NCI-H2196 (cell line): ENCODE data around the gene NCAPD2.
"Not testable (repeated sequence)": the region's sequence is repeated elsewhere in the genome, so short reads cannot be mapped to it uniquely, and the experiment has no call there.

Experiments used
- DNase-seq: peaks from one replicate; lab custom pipeline; 2025; ENCODE audit not compliant: unreplicated experiment; lab: John Stamatoyannopoulos, UW

The NCAPD2 gene

GRCh38 chr12:6463216-6463615, 30.7 kb upstream of the NCAPD2 start:
- no peak for DNase-seq

DNA sequence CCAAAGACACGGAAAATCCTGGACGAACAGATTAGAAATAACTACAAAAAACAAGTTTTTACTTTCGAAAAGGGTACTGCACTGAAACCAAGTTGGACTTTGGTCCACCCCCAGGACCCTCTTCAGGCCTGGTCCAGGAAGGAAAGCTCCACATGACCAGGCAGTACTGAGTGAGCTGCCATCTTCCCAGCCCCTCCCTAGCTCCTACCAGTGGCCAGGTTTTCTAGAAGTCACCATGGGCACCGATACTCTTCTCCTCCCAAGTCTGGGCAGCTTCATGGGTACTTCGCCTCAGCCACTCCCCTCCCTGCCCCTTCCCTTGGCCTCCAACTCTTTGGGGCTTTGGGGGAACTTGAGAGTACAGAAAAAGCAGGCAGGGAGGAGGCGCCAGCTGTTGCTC, 30.0 kb upstream of the NCAPD2 start:
- no peak for DNase-seq

DNA sequence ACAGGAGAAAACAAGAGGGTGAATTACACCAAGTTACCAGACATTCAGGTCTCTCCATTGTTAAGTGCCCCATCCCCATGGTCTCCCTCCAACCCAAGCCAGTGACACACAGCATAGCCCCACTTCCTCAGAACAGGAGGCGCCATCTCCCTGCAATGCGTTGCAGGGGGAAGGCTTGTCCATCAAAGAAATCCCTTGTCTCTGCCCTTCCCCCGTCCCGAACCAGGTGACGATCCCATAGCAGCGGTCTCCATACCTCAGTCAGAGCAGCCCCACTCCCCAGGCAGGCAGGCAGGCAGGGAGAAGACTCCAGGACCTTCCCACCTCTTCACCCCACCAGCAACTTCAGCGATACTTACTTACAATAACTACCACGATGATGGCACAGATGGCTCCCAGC, 29.4 kb upstream of the NCAPD2 start:
- DNase-seq, result no peak

DNA sequence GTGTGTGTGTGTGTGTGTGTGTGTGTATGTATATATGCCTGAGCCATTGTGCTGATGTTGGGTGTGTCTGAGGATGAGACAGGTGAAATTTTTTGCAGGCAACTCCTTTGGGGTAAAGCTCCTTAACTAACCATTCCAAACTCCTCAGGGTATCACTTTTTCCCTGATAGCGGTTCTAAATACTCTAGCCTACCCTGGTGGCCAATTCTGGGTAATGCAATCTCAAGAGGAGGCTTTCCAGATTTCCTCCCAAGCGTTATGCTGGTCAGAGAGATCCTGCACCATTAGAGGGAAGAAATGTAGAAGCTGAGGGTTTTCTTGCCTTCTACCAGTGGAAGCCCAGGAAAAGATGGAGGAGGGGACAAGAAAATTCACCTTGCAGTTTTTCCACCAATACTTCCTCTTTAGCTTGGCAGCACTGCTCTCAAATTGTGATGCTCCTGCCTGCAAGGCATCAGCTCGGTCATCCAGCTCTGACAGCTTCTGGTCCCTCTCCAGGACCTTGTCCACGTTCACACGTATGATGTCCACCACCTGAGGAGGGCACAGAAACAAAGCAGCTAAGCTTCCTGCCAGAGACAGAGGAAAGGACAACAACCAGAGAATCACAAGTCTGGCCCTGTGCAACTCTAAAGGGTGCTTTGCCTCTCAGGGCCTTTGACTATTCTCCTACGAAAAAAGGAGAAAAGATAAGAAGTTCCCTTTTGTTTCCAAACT, 28.3 kb upstream of the NCAPD2 start:
- peak; percentile 49 for DNase-seq

DNA sequence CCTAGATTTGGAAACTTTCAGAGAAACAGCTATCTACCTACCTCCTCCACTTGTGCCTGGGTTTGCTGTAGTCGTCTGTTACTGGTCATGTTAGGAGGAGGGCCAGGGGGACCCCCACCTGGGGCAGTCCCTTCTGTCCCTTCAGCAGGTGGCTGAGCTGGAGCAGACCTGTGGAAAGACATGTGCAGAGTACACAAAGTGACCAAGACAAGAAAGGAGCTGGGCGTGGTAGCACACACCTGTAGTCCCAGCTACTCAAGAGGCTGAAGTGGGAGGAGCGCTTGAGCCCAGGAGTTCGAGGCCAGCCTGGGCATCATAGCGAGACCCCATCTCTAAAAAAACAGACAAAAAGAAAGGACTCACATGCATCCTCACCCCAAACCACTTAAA, 27.7 kb upstream of the NCAPD2 start:
- DNase-seq, result no peak

DNA sequence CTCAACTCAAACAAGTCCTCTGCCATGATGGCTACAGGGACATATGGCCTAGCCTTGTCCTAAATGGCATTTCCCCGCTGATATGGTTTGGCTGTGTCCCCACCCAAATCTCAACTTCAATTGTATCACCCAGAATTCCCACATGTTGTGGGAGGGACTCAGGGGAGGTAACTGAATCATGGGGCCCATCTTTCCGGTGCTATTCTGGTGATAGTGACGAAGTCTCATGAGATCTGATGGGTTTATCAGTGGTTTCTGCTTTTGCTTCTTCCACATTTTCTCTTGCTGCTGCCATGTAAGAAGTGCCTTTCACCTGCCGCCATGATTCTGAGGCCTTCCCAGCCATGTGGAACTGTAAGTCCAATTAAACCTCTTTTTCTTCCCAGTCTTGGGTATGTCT, 27.2 kb upstream of the NCAPD2 start:
- not testable (repeated sequence) for DNase-seq

DNA sequence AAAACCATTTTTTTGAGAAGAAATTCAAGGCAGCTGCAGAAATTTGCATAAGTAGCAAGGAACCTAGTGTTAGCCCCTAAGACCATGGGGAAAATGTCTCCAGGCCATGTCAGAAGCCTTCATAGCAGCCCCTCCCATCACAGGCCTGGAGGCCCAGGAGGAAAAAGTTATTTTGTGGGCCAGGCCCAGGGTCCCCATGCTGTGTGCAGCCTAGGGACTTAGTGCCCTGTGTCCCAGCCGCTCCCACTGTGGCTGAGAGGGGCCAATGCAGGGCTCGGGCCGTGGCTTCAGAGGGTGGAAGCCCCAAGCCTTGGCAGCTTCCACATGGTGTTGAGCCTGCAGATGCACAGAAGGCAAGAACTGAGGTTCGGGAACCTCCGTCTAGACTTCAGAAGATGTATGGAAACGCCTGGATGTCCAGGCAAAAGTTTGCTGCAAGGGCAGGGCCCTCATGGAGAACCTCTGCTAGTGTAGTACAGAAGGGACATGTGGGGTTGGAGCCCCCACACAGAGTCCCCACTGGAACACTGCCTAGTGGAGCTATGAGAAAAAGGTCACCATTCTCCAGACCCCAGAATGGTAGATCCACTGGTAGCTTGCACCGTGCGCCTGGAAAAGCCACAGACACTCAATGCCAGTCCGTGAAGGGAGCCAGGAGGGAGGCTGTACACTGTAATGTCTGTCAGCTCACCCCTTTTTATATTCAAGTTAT, 26.2 kb upstream of the NCAPD2 start:
- DNase-seq, result not testable (repeated sequence)

GRCh38 chr12:6468283-6468575, 25.7 kb upstream of the NCAPD2 start:
- DNase-seq, result no peak

DNA sequence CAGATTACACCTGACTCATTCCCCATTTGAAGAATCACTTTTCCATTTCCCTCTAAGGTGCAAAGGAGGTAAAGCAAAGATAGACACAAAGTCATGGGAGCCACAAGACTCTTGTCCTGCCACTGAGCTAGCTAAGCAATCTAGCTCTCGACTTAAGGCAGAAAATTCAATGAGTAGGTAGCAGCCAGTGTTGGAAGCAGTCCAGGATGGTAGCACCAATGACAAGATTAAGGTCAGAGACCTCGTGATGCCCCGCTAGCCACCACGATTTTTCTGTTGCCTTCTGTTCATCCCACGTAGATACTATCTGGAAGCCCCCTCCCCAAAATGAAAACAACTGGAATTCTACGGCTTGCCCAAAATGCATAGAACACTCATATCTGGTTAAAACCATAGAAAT, 24.8 kb upstream of the NCAPD2 start:
- DNase-seq, result no peak

- no peak for DNase-seq
These were observed 24.1 kb upstream of the NCAPD2 start for GRCh38 chr12:6469609-6470374.

DNA sequence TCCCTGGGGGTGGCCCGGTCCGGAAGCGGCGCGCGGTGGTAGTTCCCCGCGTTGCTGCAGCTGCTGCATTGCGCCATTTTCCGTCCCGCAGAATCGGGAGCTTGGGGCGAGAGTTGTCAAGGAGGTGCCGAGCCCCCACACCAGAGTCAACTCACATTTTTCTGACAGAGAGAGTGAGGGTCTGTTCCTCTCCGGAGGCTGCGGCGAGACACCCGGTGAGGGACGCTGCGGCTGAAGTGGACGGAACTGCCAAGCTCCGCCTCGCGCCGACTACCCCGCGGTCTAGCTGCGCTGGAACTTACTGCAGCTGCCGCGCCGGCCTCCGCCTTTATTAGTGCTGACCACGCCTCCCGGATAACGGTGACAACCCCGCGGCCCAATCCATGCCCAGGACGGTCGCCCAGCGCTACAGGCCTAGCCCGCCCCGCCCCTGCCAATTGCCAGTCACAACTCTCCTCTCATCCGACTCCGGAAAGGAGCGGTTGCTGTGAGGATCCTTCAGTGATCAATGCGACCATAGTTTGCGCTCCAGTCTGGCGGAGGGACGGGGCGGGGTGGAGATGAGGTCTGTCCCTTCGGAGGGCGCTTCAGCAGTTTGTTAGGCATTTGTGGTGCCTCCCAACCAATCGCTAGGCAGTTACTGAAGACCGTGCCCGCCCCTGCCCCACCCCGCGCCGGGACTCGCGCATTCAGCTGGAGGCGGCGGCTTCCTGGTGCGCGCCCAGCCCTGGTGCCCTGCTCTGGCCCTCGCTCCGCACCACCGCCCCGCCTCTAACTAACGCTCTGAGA, 23.3 kb upstream of the NCAPD2 start, which contains the start of gene VAMP1:
Gene VAMP1, minus strand, starts transcription at position 303 of the 789 bp plus-strand sequence. Its CDS starts 146 bp downstream, at position 157.
- peak; percentile 87 for DNase-seq

DNA sequence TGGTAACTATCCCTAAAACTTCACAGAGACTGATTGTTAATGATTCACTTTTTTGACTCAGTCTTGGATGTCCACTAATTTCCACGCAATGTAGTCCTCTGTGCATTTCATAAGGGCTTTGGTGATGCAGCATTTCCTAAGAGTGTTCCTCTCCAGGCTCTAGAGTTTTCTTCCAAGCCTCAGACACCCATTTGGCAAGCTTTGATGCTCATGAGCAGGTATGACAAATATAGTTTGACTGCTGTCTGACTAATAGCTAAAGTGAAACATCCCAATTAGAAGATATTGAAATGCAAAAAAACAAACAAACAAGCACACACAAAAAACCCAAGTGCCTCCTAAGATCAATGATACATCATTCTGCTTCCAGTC, 21.9 kb upstream of the NCAPD2 start:
- DNase-seq, result no peak

DNA sequence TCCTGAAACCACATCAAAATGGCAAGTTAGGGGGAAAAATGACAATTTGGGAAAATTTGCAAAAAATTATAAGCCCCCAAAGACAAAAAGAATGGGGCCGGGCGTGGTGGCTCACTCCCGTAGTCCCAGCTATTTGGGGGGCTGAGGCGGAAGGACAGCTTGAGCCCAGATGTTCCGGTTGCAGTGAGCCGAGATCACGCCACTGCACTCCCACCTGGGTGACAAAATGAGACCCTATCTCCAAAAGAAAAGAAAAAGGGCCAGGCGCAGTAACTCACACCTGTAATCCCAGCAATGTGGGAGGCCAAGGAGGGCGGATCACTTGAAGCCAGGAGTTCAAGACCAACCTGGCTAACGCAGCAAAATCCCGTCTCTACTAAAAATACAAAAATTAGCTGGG, 21.4 kb upstream of the NCAPD2 start:
- no peak for DNase-seq

DNA sequence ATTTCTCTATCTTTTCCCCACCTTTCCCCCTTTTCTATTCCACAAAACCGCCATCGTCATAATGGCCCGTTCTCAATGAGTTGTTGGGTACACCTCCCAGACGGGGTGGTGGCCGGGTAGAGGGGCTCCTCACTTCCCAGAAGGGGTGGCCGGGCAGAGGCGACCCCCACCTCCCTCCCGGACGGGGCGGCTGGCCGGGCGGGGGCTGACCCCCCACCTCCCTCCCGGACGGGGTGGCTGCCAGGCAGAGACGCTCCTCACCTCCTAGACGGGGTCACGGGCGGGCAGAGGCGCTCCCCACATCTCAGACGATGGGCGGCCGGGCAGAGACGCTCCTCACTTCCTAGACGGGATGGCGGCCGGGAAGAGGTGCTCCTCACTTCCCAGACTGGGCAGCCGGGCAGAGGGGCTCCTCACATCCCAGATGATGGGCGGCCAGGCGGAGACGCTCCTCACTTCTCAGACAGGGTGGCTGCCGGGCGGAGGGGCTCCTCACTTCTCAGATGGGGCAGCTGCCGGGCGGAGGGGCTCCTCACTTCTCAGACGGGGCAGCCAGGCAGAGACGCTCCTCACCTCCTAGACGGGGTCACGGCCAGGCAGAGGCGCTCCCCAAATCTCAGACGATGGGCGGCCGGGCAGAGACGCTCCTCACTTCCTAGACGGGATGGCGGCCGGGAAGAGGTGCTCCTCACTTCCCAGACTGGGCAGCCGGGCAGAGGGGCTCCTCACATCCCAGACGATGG, 18.5 kb upstream of the NCAPD2 start:
- DNase-seq, result not testable (repeated sequence)

DNA sequence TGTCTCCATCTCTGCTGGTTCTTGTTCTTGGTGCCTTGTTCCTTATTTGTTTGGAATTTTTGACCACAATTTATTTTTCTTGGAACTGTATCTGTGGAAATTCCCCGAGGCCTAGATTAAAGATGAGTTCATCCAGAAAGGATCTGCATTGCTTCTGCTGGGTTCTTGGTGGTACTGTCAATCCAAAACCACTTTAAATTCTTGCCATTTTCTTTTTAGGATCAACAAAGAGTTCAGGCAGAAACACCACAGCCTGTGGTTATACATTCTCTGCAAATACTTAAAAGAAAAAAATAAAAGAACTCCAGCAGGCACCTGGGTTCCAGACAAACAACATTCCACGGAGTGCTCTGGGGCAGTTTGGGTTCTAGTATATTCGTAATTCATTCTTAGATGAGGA, 17.4 kb upstream of the NCAPD2 start:
- DNase-seq, result no peak

DNA sequence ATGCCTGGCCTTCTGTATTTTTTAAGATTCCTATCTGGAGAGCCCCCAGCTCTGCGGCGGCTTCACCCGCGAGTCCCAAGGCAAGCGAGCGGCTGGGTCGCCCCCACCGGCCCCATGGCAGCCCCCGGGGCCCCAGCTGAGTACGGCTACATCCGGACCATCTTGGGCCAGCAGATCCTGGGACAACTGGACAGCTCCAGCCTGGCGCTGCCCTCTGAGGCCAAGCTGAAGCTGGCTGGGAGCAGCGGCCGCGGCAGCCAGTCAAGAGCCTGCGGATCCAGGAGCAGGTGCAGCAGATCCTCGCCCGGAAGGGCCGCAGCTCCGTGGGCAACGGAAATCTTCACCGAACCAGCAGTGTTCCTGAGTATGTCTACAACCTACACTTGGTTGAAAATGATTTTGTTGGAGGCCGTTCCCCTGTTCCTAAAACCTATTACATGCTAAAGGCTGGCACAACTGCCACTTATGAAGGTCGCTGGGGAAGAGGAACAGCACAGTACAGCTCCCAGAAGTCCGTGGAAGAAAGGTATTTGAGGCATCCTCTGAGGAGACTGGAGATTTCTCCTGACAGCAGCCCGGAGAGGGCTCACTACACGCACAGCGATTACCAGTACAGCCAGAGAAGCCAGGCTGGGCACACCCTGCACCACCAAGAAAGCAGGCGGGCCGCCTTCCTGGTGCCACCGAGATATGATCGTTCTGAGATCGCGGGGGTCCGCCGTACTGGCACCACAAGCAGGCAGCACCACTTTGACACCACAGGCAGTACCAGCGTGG, 16.1 kb upstream of the NCAPD2 start:
- DNase-seq, result not testable (repeated sequence)

DNA sequence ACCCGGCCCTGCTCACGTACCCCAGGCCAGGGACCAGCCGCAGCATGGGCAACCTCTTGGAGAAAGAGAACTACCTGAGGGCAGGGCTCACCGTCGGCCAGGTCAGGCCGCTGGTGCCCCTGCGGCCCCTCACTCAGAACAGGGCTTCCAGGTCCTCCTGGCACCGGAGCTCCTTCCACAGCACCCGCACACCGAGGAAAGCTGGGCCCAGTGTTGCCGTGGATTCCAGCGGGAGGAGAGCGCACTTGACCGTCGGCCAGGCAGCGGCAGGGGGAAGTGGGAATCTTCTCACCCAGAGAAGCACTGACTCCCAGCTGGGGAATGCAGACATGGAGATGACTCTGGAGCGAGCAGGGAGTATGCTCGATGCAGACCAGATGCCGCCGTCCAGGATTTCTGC, 15.5 kb upstream of the NCAPD2 start:
- DNase-seq, result no peak

DNA sequence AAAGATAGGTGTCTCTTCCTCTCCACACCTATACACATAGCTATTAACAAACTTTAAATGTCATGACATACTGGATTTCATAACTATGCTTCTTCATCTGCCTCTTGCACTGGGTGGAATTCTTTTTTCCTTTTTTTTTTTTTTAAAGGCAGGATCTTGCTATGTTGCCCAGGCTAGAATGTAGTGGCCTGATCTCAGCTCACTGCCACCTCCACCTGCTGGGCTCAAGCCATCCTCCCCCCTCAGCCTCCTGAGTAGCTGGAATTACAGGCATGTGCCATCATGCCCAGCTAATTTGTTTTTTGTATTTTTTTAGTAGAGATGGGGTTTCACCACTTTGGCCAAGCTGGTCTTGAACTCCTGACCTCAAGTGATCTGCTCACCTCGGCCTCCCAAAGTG, 5.7 kb upstream of the NCAPD2 start:
- DNase-seq, result no peak

GRCh38 chr12:6489449-6489848, 4.5 kb upstream of the NCAPD2 start:
- no peak for DNase-seq

DNA sequence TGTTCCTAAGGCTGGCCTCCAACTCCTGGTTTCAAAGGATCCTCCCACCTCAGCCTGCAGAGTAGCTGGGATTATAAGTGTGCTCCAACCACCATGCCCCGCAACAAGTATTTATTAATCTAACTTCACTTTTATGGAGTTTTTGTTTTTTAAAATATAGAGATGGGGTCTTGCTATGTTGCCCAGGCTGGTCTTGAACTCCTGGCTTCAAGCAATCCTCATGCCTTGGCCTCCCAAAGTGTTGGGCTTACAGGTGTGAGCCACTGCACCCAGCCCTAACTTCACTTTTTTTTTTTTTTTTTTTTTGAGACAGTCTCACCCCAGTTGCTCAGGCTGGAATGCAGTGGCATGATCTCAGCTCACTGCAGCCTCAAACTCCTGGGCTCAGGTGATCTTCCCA, 3.2 kb upstream of the NCAPD2 start:
- not testable (repeated sequence) for DNase-seq
